ENCODE data around the gene TIMP3. TPM values are rescaled to one million over a fixed set of nuclear protein-coding genes. Genes with fewer than 3 reads are reported as not detected.

The TIMP3 gene
- total RNA-seq, 1 experiment from 2014 or later: 0.87 TPM

DNA sequence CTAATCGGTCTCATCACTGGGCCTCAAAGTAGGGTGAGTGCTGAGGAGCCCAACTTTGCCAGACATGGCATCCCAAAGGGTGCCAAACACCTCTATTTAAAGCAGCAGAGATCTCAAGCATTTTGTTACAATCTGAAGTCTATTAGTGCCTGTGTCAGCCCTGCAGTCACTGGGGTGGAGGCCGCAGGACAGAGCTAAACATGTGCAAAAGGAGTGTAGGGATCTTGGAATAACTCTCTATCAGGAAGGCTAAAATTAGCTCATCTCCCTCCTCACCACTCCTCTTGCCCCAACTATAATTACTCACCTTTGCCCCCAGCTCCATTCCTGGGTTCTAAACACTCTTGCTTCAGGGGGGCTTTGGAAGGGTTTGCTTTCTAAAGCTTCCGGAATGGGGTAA lies 87.5 kb downstream of the TIMP3 start:
- Histone ChIP-seq H2BK120ac (ENCODE audit: low read depth, low read length, poor library complexity, severe bottlenecking) (no peak overlapping the region), H3K27ac (ENCODE audit: insufficient read length, low read depth, low read length) (no peak overlapping the region), H3K27me3 (ENCODE audit: insufficient read depth, low read length) (no peaks in the 10 kb centered on the region), H2BK20ac (ENCODE audit: low read depth, low read length, poor library complexity, severe bottlenecking) (no peak overlapping the region), H2BK15ac (ENCODE audit: low read depth, low read length) (no peak overlapping the region), H2AFZ (ENCODE audit: low read length) (no peak overlapping the region), H4K20me1 (ENCODE audit: control insufficient read depth, insufficient read depth, insufficient read length) (no peaks in the 10 kb centered on the region), H3K56ac (ENCODE audit: insufficient read length, low read depth, low read length) (no peak overlapping the region), H3K79me1 (ENCODE audit: insufficient read depth, low read depth, low read length, poor library complexity, severe bottlenecking) (no peaks in the 10 kb centered on the region), H2BK12ac (ENCODE audit: insufficient read length, low read depth, low read length) (no peak overlapping the region), H3K9me3 (ENCODE audit: control insufficient read depth, low read depth, low read length) (no peaks in the 10 kb centered on the region), H3K23me2 (ENCODE audit: insufficient read length, low read depth, low read length, poor library complexity, severe bottlenecking) (no peaks in the 10 kb centered on the region), H3T11ph (ENCODE audit: low read length) (no peak overlapping the region), H3K23ac (ENCODE audit: insufficient read length, low read depth, low read length) (no peak overlapping the region), H3K79me2 (ENCODE audit: insufficient read depth, low read length) (no peaks in the 10 kb centered on the region), H3K4ac (ENCODE audit: low read depth, low read length) (no peak overlapping the region), H4K5ac (ENCODE audit: insufficient read length, low read depth, low read length) (no peak overlapping the region), H3K9ac (ENCODE audit: extremely low read depth, insufficient read length, low read length) (no peak overlapping the region), H3K4me2 (ENCODE audit: insufficient read depth, insufficient read length, low read length) (no peak overlapping the region), H3K14ac (ENCODE audit: insufficient read depth, low read length) (no peak overlapping the region), H4K91ac (ENCODE audit: insufficient read length, low read depth, low read length) (no peak overlapping the region), H4K8ac (replicated peaks; ENCODE audit: insufficient read length, low read depth, low read length) (no peak overlapping the region), H2BK5ac (ENCODE audit: insufficient read length, low read length) (no peak overlapping the region), H2AK5ac (ENCODE audit: insufficient read length, low read length) (no peak overlapping the region), H3K4me1 (ENCODE audit: insufficient read depth, low read length) (no peaks in the 10 kb centered on the region), H3K18ac (ENCODE audit: insufficient read length, low read depth, low read length) (no peak overlapping the region)
- Mint-ChIP-seq H3K27me3 (ENCODE audit: low read depth) (no peaks in the 10 kb centered on the region), H3K9me3 (no peaks in the 10 kb centered on the region), H3K4me1 (no peaks in the 10 kb centered on the region), H3K36me3 (ENCODE audit: insufficient read depth in 1 of 3, low read depth in 3 of 3) (peaks cover 0 to 23% (median 12%) of the 10 kb centered on the region in 3 experiments; a peak in 4 of 7 replicates), H3K27ac (no peak overlapping the region), H3K4me3 (no peak overlapping the region)
- TF ChIP-seq, protein P1, sequence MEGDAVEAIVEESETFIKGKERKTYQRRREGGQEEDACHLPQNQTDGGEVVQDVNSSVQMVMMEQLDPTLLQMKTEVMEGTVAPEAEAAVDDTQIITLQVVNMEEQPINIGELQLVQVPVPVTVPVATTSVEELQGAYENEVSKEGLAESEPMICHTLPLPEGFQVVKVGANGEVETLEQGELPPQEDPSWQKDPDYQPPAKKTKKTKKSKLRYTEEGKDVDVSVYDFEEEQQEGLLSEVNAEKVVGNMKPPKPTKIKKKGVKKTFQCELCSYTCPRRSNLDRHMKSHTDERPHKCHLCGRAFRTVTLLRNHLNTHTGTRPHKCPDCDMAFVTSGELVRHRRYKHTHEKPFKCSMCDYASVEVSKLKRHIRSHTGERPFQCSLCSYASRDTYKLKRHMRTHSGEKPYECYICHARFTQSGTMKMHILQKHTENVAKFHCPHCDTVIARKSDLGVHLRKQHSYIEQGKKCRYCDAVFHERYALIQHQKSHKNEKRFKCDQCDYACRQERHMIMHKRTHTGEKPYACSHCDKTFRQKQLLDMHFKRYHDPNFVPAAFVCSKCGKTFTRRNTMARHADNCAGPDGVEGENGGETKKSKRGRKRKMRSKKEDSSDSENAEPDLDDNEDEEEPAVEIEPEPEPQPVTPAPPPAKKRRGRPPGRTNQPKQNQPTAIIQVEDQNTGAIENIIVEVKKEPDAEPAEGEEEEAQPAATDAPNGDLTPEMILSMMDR (conservative IDR thresholded peaks at IDR 0.05): no peak
- DNase-seq: no peak
- whole genome bisulfite sequencing (ENCODE audit: extremely low coverage, insufficient read length, low lambda C conversion rate): no CpG with 5 or more reads among the region's 3 CpGs
